Measurements from ENCODE around the gene KIF2C. TPM values are rescaled to one million over a fixed set of nuclear protein-coding genes. Genes with fewer than 3 reads are reported as not detected.

The KIF2C gene
- total RNA-seq, 1 donor from 2014 or later = 0.93 TPM

- no peak overlapping the region for H3K27ac ChIP-seq
- H3K4me3 ChIP-seq = no peak overlapping the region
- no peak for ATAC-seq
- intact Hi-C loops (cut with DNase I) = no loop called here
- no peak for DNase-seq
- H3K4me1 ChIP-seq = peaks cover 5% of the 10 kb centered on the region
- no peaks in the 10 kb centered on the region for H3K27me3 ChIP-seq
- H3K9me3 ChIP-seq = no peaks in the 10 kb centered on the region
- no peaks in the 10 kb centered on the region for H3K36me3 ChIP-seq
- TF ChIP-seq CTCF (IDR thresholded peaks at IDR 0.05) = no peak
Observed at GRCh38 chr1:44720281-44720680, 19.4 kb upstream of the KIF2C start.

GRCh38 chr1:44721485-44722361, 17.9 kb upstream of the KIF2C start:
- Histone ChIP-seq H3K27ac (peak overlapping the region; percentile 82), H3K4me1 (peaks cover 4% of the 10 kb centered on the region), H3K27me3 (no peaks in the 10 kb centered on the region), H3K36me3 (no peaks in the 10 kb centered on the region), H3K9me3 (no peaks in the 10 kb centered on the region), H3K4me3 (no peak overlapping the region)
- TF ChIP-seq CTCF (IDR thresholded peaks at IDR 0.05) = no peak
- intact Hi-C loops (cut with DNase I) = no loop called here
- ATAC-seq (peak; percentile 89), DNase-seq (peak; percentile 81)

GRCh38 chr1:44723064-44723463, 16.6 kb upstream of the KIF2C start:
- DNase-seq (no peak), ATAC-seq (no peak)
- H3K4me3 ChIP-seq = no peak overlapping the region
- H3K36me3 ChIP-seq = no peaks in the 10 kb centered on the region
- no peaks in the 10 kb centered on the region for H3K9me3 ChIP-seq
- intact Hi-C loops (cut with DNase I) = no loop called here
- H3K27me3 ChIP-seq = no peaks in the 10 kb centered on the region
- H3K4me1 ChIP-seq = peaks cover 4% of the 10 kb centered on the region
- no peak overlapping the region for H3K27ac ChIP-seq
- no peak for TF ChIP-seq CTCF (IDR thresholded peaks at IDR 0.05)

- H3K4me1 ChIP-seq = peaks cover 4% of the 10 kb centered on the region
- no peak for TF ChIP-seq CTCF (IDR thresholded peaks at IDR 0.05)
- H3K4me3 ChIP-seq = no peak overlapping the region
- H3K9me3 ChIP-seq = no peaks in the 10 kb centered on the region
- H3K27me3 ChIP-seq = no peaks in the 10 kb centered on the region
- no peaks in the 10 kb centered on the region for H3K36me3 ChIP-seq
- ATAC-seq (peak; percentile 49), DNase-seq (no peak)
- H3K27ac ChIP-seq = no peak overlapping the region
- intact Hi-C loops (cut with DNase I) = no loop called here
Observed at GRCh38 chr1:44723496-44724295, 15.9 kb upstream of the KIF2C start.

GRCh38 chr1:44724296-44724954, 15.2 kb upstream of the KIF2C start:
- no peak for ATAC-seq
- Histone ChIP-seq H3K4me1 (peaks cover 5% of the 10 kb centered on the region), H3K36me3 (no peaks in the 10 kb centered on the region), H3K4me3 (no peak overlapping the region), H3K27me3 (no peaks in the 10 kb centered on the region), H3K27ac (no peak overlapping the region), H3K9me3 (no peaks in the 10 kb centered on the region)
- no peak for TF ChIP-seq CTCF (IDR thresholded peaks at IDR 0.05)
- peak; percentile 71 for DNase-seq
- intact Hi-C loops (cut with DNase I) = no loop called here
